Measurements from ENCODE around the gene MLF2. TPM values are rescaled to one million over a fixed set of nuclear protein-coding genes. Genes with fewer than 3 reads are reported as not detected.

The MLF2 gene
- total RNA-seq, 2 donors from 2014 or later: 59.4 to 76.5 TPM

DNA sequence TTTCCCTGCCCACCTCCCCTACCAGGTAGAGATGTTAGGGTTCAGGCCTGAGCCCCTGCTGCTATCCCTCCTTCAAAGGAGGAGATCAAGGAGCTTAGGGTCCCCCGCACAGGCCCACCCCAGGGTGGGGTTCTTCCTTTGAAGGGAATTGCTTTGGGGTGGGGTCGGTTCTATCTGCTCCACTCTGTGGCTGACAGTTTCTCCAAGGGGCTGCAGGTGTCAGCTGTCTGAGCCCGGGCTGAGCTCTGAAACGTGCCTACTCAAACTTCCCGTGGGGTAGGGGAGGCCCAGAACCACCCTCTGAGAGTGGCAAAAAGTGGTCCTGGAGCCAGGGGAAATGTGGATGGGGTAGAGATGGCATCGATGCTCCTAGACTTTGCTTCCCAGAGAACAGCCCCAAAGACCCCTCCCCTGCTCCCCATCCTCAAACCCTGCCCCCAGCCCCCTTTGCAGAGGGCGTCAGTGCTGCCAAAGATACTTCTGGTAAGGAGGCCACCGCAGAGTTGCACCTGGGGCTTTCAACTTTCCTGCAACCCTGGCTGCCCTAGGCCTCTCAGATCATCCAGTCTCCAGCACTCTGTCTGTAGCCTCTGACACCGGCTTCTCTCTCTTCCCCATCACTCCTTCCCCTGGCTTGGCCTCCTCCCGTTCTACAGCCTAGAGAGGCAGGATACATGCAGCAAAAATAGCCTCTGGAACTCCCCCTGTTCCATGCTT, 30.1 kb upstream of the MLF2 start:
- H3K27ac ChIP-seq: no peak overlapping the region
- no peak overlapping the region for H3K4me3 ChIP-seq
- peaks cover 7% of the 10 kb centered on the region for H3K4me1 ChIP-seq
- no peaks in the 10 kb centered on the region for H3K36me3 ChIP-seq (replicated peaks in 1 of 2; ENCODE audit: insufficient read depth in 1 of 2, low read depth in 2 of 2)
- DNase-seq (no peak), ATAC-seq (no peak)
- TF ChIP-seq, protein P1, sequence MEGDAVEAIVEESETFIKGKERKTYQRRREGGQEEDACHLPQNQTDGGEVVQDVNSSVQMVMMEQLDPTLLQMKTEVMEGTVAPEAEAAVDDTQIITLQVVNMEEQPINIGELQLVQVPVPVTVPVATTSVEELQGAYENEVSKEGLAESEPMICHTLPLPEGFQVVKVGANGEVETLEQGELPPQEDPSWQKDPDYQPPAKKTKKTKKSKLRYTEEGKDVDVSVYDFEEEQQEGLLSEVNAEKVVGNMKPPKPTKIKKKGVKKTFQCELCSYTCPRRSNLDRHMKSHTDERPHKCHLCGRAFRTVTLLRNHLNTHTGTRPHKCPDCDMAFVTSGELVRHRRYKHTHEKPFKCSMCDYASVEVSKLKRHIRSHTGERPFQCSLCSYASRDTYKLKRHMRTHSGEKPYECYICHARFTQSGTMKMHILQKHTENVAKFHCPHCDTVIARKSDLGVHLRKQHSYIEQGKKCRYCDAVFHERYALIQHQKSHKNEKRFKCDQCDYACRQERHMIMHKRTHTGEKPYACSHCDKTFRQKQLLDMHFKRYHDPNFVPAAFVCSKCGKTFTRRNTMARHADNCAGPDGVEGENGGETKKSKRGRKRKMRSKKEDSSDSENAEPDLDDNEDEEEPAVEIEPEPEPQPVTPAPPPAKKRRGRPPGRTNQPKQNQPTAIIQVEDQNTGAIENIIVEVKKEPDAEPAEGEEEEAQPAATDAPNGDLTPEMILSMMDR (IDR thresholded peaks at IDR 0.05): no peak
- TF ChIP-seq POLR2A (IDR thresholded peaks at IDR 0.05): no peak
- no peaks in the 10 kb centered on the region for H3K27me3 ChIP-seq
- no peaks in the 10 kb centered on the region for H3K9me3 ChIP-seq
- intact Hi-C loops (cut with DNase I): loop anchor here (5.0 kb wide), 1 partner anchor 46 kb away; no protein-coding TSS in a partner anchor
- WGBS, 2 donors: 62 to 78% methylated on average over 7 to 10 of the region's 10 CpGs

DNA sequence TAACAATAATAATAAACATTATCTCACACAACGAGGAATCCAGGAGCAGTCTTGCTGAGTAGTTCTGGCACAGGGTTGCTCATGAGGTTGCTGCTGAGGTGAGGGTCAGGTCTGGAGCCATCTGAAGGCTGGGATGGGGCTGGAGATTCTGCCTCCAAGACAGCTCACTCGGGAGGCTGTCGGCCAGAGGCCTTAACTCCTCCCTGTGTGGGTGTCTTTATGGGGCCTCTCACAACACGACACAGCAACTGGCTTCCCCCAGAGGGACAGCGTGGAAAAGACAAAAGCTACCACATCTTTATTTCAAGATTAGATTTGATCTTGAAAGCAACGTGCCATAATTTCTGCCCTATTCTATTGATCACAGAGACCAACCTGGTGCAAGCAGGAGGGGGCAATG, 29.2 kb upstream of the MLF2 start:
- ATAC-seq (no peak), DNase-seq (no peak)
- no peak overlapping the region for H3K4me3 ChIP-seq
- no peak for TF ChIP-seq POLR2A (IDR thresholded peaks at IDR 0.05)
- TF ChIP-seq, protein P1 (IDR thresholded peaks at IDR 0.05): no peak
- intact Hi-C loops (cut with DNase I): loop anchor here (5.0 kb wide), 1 partner anchor 45 kb away; no protein-coding TSS in a partner anchor
- no peaks in the 10 kb centered on the region for H3K9me3 ChIP-seq
- H3K27ac ChIP-seq: no peak overlapping the region
- peaks cover 8% of the 10 kb centered on the region for H3K4me1 ChIP-seq
- 53 to 75% methylated on average over 6 of the region's 6 CpGs for WGBS, 2 donors
- H3K27me3 ChIP-seq: no peaks in the 10 kb centered on the region
- no peaks in the 10 kb centered on the region for H3K36me3 ChIP-seq (replicated peaks in 1 of 2; ENCODE audit: insufficient read depth in 1 of 2, low read depth in 2 of 2)

DNA sequence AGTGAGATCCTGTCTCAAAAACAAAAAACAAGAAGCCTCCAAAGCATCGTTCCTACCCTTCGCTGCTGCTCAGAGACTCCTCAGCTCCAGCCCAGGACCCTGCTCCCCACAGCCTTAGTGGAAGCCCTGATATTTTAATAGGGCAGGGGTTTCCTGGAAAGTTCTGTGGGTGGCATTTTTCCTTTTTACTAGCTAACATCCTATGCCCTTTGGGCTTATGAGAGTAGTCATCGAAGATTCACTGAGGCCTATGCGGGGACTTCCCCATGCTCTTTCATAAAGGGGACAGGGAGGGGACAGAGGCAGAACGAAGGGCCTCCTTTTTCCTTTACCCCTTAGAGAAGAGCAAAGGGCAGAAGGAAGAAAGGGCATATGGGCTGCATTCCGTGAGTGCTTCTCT, 27.6 kb upstream of the MLF2 start:
- WGBS, 2 donors: 75 to 82% methylated on average over 6 of the region's 6 CpGs
- Histone ChIP-seq H3K27ac (no peak overlapping the region), H3K4me1 (peaks cover 8% of the 10 kb centered on the region), H3K36me3 (replicated peaks in 1 of 2; ENCODE audit: insufficient read depth in 1 of 2, low read depth in 2 of 2) (no peaks in the 10 kb centered on the region), H3K9me3 (no peaks in the 10 kb centered on the region), H3K27me3 (no peaks in the 10 kb centered on the region), H3K4me3 (no peak overlapping the region)
- no peak for ATAC-seq
- TF ChIP-seq POLR2A (IDR thresholded peaks at IDR 0.05): no peak
- TF ChIP-seq, protein P1 (IDR thresholded peaks at IDR 0.05): no peak
- no peak for DNase-seq
- intact Hi-C loops (cut with DNase I): loop anchor here (5.0 kb wide), 1 partner anchor 43 kb away; no protein-coding TSS in a partner anchor

DNA sequence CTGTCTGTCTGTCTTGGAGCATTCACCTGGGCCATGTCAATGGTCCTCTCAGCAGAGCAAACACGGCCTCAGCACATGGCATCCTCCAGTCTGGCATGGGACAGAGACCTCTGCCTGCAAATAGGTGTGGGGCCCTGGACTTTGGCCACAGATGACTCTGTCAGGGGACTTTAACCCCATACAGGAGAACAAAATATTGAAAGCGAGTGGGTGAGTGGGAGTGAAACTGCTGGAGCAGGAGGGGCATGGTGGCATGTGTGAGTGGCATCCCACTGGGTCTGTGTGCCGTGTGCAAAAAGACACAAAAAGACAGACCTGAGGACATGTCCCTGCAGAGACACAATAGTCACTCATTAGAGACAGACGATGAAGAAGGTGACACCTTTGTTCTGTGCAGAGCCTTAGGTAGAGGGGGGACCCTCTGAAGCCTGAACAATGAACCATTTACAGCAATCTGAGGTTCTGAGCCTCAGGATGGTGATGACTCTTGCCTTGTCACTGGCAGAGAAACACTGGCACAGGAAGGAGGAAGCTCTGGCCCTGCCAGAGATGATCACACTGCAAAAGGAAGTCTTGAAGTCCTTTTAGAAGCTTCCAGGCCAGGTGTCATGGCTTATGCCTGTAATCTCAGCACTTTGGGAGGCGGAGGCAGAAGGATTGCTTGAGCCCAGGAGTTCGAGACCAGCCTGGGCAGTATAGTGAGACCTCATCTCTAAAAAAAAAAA, 26.9 kb upstream of the MLF2 start:
- Histone ChIP-seq H3K9me3 (no peaks in the 10 kb centered on the region), H3K36me3 (replicated peaks in 1 of 2; ENCODE audit: insufficient read depth in 1 of 2, low read depth in 2 of 2) (no peaks in the 10 kb centered on the region), H3K4me1 (peaks cover 8% of the 10 kb centered on the region), H3K27ac (no peak overlapping the region), H3K4me3 (no peak overlapping the region), H3K27me3 (no peaks in the 10 kb centered on the region)
- DNase-seq (no peak), ATAC-seq (no peak)
- 74 to 75% methylated on average over 6 of the region's 6 CpGs for WGBS, 2 donors
- TF ChIP-seq, protein P1 (IDR thresholded peaks at IDR 0.05): no peak
- no peak for TF ChIP-seq POLR2A (IDR thresholded peaks at IDR 0.05)
- intact Hi-C loops (cut with DNase I): loop anchor here (5.0 kb wide), 1 partner anchor 43 kb away; no protein-coding TSS in a partner anchor
